Stimulated activated CD4-positive, alpha-beta T cell treated with anti-CD3 and anti-CD28 coated beads, Interleukin-12 subunit alpha, Interleukin-12 subunit beta, amount 100 ng/mL, for 4 hours (primary cell): ENCODE data around the gene PCDHAC2.

Experiments
- DNase-seq: peaks from one replicate; pipeline ENCODE4 v3.0.0-alpha.2; 2020

The PCDHAC2 gene

GRCh38 chr5:140966293-140967225 is at the start of gene PCDHAC2:
Gene PCDHAC2 (plus strand): TSS chr5:140966476. CDS start chr5:140966767, 291 bp downstream.
- no peak for DNase-seq

GRCh38 chr5:140923601-140924000 is 42.7 kb upstream of the PCDHAC2 start:
- no peak for DNase-seq

GRCh38 chr5:140925806-140926442 is 40.4 kb upstream of the PCDHAC2 start, which contains the start of gene PCDHAC1:
Gene PCDHAC1 (plus strand): TSS chr5:140926299. CDS start chr5:140926893, 594 bp downstream.
- no peak for DNase-seq

GRCh38 chr5:140926443-140927227 is 39.6 kb upstream of the PCDHAC2 start:
- peak; percentile 23 for DNase-seq

GRCh38 chr5:140927228-140927573 is 39.1 kb upstream of the PCDHAC2 start:
- DNase-seq: no peak

- no peak for DNase-seq
These were observed 31.2 kb upstream of the PCDHAC2 start for GRCh38 chr5:140934964-140935606.

- DNase-seq: no peak
These were observed 19.7 kb upstream of the PCDHAC2 start for GRCh38 chr5:140946578-140946977.

GRCh38 chr5:140951636-140952035 is 14.6 kb upstream of the PCDHAC2 start:
- no peak for DNase-seq

GRCh38 chr5:140953234-140953633 is 13.0 kb upstream of the PCDHAC2 start:
- no peak for DNase-seq

GRCh38 chr5:140962190-140962589 is 4.1 kb upstream of the PCDHAC2 start:
- DNase-seq: no peak

GRCh38 chr5:140964356-140964755 is 1.9 kb upstream of the PCDHAC2 start:
- no peak for DNase-seq

GRCh38 chr5:140965905-140966292 is 377 bp upstream of the PCDHAC2 start:
- DNase-seq: no peak

- DNase-seq: no peak
These were observed 1.1 kb downstream of the PCDHAC2 start for GRCh38 chr5:140967226-140967893.

- DNase-seq: no peak
These were observed 3.6 kb downstream of the PCDHAC2 start for GRCh38 chr5:140969880-140970279.

- no peak for DNase-seq
These were observed 7.3 kb downstream of the PCDHAC2 start for GRCh38 chr5:140973550-140973949.

- no peak for DNase-seq
These were observed 10.7 kb downstream of the PCDHAC2 start for GRCh38 chr5:140977003-140977402.

GRCh38 chr5:140978260-140978659 is 12.0 kb downstream of the PCDHAC2 start:
- no peak for DNase-seq

- DNase-seq: no peak
These were observed 12.7 kb downstream of the PCDHAC2 start for GRCh38 chr5:140978983-140979382.

- DNase-seq: no peak
These were observed 15.9 kb downstream of the PCDHAC2 start for GRCh38 chr5:140982083-140982716.

GRCh38 chr5:140986117-140986521 is 19.8 kb downstream of the PCDHAC2 start:
- DNase-seq: no peak

GRCh38 chr5:140988100-140988499 is 21.8 kb downstream of the PCDHAC2 start:
- DNase-seq: no peak

GRCh38 chr5:140988608-140989007 is 22.3 kb downstream of the PCDHAC2 start:
- no peak for DNase-seq
